ENCODE data around the gene SH3RF3.

Gene SH3RF3

DNA sequence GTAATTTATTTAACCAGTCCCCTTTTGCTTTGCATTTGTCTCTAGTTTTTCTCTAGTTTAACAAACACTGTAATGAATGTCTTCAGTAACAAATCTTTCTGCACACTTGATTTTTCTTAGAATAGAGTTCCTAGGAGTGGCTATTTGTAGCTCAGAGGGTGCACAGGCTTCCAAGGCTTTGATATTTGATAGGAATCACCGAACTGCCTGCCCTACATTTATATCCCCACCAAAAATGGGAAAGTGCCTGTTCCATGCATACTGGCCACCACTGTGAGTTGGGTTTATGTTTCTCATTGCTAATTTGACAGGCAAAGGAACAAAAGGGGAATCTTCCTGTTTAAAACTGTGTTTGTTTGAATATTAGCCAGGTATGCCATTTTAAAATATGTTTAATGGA is 238.7 kb downstream of the SH3RF3 start:
- DNase-seq, result no peak

DNA sequence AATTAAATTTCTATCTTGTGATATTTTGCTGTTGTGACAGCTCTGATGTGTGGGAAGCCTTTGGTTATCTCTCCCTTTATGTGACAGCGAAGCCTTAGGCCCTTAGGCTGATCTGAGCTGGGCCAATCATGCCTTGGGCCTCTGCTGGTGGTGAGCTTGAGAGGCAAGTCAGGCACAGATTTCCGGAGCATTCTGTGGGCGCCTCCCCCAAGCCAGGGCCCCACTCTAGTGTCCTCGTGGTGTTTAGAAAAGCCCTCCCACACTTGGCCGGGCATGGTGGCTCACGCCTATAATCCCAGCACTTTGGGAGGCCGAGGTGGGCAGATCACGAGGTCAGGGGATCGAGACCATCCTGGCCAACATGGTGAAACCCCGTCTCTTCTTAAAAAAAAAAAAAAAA is 239.8 kb downstream of the SH3RF3 start:
- no peak for DNase-seq

DNA sequence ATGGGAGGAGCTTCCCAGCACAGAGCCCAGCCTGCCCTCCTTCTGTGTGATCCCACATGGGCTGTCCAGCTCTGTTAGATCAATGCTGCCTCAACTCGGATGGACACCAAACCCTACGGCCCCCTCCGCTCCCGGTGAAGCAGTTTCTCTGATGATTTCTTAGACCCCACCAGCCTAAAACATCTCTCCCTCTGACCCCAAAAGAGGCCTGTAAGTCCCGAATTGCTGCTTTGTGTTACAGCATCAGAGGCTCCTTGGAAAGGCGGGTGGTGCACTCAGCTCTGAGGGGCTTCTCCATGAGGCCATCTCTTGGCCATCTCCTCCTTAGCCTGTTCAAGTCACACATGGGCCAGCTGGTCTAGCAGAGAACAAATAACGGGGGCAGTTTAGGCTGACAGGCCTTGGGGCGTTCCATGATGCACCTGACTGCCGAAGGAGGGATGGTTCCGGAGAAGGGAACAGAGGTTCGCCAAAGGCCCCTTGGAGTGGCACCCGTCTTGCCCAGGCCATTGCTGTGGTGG is 240.7 kb downstream of the SH3RF3 start:
- DNase-seq, result no peak

DNA sequence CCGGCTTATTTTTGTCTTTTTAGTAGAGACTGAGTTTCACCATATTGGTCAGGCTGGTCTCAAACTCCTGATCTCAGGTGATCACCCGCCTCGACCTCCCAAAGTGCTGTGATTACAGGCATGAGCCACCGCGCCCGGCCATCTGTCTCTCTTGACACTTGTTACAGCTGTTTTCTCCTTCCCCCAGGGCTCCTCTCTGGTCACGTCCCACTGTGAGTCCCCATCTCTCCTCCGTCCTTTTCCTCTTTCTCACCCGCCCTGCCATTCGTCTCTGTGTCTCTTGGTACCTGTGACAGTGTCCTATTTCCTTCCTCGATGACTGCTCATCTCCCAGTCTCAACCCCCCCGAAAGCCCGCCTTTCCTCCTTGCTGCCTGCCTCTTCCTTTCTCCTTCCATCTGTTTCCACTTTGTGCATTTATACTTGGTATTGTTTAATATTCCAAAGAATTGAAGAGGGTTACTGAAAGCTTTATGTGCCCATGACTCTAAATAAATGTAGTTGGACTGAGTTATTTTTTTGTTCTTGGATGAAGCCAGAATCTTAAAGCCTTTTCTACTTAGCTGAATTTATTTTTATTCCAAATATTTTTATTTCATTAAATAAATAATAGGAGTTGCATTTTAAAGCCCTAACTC is 241.5 kb downstream of the SH3RF3 start:
- no peak for DNase-seq

DNA sequence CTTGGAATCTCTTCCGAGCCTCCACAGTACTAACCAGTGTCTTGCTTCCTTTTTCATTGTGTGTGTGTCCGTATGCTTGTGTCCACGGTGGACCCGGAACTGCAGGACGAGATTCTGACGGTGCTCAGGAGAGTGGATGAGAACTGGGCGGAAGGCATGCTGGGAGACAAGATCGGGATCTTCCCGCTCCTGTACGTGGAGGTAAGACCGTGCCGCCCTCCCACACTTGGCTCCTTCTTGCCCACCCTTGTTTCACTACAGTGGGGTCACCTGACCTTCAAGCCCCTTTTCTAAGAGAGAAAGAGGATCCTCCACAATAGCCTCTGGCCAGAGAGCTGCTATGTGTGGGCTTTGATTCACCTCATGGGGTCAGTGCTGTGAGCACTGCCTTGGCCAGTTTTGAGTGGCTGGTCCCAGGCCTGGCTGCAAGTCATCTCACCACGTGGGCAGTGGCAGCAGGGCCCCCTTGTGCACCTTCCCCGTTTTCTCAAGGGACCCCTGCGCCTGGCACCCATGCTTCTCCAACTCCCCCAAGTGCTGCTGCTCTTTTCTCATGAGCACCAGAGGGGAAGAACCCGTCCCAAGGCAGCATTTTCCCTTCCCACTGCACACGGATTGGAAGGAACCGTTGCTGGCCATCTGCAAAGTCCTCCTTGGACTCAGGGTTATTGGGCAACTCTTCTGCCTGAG is 242.6 kb downstream of the SH3RF3 start:
- DNase-seq, result no peak

DNA sequence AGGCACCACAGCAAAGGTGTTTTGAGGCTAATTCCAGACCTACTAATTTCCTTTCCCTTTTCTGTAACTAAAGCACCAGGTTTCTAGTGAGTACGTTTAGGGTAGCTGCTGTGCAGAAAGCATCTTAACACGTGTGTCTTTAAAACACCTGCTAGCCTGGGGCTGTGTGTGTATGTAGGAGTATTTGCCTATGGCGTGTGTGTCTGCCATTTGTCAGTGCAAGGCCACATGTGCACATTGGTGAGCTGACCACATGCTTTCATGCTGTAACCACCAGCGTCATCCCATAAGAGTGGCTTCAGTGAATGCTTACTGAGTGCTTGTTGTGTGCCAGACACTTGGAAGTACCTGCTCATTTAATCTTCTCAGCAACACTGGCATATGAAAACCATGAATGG is 243.2 kb downstream of the SH3RF3 start:
- no peak for DNase-seq

DNA sequence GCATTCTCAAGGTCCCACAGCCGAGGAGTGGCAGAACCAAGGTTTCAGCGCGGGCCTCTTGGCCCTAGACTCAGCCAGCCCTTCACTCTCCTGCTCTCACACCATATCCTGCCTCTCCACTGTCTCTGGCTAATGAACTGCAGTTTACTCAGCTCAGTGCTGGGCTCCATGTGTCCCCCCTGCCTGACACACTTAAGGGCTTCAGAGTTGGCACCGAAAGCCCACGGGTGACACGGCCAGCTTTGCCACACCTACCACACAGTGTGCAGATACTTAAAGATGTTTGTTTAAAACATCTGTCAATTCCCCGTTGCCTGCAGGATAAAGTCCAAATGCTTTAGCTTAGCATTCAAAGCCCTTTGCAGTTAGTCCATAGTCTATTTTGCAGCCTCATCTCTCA is 243.6 kb downstream of the SH3RF3 start:
- no peak for DNase-seq

DNA sequence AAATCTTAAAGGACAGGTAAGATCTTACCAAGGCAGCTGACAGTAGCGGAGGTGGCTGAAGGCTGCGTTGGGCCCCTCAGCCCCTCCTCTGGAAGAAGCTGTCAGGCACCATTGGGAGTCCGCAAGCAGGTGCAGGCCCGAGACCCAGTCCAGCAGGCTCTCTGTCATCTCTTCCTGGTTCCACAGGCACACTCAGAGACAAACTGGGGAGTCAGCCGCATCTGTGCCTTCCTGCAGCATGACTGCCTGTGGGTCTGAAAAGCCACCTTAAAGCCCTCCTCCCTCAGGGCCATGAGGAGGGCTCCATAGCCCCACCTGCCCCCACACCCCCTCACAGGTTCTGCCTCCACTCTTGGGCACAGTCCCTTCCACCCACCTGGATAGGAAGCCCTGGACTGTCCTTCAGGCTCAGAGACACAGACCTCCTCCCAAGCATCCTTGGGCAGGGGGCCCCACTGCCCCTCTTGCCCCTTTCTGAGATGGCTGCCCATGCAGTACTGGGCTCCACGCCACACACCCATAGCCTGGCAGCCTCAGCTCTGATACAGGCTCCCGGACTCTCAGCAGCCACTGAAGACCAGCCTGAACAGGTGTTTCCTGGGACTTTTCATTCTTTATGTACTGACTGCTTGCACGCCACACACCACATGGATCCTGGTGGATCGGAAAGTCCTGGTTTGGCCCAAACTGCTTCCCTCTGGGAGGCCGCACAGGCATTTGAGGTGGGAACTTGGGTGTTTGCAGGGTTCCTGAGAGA is 245.0 kb downstream of the SH3RF3 start:
- DNase-seq, result no peak

DNA sequence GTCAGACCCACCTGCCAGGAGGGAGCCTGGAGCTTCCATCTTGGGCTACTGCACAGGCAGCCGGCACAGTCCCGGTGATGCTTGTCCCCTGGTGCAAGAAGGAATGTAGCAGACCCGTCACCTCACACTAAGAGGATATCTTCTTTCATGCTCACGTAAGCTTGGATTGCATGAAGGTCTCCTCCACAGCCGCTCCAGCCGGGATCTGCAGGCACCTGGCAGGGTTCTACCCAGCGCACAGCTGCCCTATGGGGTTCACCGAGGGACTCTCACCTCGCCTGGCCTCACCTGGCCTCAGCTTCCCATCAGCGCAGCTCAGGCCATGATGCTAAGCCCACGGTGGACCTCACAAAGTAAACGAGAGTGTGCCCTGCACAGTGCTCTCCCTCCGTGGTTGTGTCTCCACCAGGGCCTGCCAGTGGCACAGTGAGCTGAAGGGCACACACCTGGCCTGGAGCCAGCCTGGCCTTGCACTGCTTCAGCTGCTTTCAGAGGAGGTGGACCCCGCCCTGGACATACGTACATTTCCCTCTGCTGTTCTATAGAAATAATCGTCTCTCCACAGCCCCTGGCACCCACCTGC is 245.6 kb downstream of the SH3RF3 start:
- no peak for DNase-seq

DNA sequence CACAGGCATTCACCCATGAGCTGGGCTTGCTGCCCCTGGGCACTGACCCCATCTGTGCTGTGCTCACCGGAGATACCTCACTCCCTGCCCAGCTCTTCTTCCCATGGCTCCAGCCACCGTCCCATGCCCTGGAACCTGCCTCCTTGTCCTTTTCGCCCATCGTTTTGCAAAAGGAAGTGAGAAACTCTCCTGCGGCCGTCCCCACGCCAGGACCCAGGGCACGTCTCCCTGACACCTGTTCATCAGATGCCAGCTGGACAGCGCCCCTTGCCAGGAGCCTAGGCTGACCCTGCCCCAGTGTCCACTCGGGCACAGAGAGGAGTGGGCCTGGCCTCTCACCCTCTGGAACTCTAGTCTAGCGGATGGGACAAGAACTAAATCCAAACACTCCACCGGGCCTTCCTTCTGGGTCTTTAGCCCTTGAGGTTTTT is 246.1 kb downstream of the SH3RF3 start:
- DNase-seq, result no peak

DNA sequence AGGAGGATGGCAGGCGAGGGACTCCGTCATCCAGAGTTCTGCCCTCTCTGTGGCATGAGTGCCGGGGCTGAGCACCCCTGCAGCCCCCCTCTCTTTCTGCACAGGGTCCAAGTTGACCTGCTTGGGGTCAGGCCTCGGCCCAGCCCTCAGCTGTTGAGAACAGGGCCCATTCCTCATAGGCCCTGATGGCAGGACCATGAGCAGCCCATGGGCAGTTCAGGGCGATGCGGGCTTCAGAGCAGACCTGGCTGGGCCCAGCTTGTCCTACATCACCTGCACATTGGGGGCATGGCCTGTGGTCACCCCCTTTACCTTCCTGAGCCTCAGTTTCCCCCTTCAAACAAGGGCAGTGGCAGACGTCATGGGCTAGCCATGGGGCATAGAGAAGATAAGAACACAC is 246.7 kb downstream of the SH3RF3 start:
- DNase-seq, result no peak

DNA sequence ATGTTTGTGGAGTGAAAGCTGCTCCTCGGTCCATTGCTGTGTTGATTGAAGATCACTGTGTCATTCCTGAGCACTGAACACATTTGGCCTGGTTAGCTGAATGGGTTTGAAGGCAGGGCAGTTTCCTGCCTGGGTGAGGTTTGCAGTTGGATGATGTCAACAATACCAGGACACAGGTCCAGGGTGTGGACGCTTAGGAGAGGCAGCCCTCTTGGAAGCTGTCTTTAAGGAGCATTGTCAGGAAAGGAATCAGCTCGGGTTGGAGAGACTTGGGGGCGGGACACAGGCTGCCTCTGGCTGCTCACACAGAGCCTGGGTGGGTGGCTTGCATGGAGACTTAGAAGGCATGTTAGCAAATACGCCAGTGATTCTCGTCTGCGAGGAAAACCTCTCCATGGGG is 247.1 kb downstream of the SH3RF3 start:
- no peak for DNase-seq

DNA sequence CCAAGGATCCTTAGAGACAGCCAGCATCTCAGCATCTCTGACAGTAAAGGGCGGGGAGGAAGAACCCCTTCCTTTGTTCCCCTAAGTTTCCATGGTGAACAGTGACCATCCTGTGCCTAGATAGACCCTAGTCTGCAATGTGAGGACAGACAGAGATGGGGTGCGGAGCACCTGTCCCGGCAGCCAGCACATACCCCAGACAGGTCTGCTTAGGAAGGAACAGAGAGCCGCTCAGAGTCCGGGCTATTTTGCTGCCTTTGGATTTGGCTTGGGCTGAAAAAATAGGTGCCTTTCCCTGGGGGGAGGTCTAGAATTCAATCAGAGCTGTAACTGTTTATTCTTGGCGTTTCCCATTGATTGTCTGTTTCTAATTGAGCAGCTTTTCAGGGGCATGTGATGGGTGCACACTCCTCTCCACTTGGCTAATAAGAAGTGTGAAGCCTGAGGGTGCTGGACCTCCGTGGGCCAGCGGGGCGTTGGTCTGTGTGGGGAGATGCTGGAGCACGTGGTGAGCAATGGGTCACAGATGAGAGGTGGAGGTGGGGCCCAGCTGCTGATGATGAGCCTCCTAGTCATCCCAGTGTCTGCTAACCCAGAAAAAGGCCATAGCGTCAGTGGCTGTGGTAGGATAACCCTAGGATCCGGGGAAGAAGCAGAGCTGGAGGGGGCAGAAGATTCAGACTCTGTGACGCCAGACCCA is 247.9 kb downstream of the SH3RF3 start:
- DNase-seq, result no peak

DNA sequence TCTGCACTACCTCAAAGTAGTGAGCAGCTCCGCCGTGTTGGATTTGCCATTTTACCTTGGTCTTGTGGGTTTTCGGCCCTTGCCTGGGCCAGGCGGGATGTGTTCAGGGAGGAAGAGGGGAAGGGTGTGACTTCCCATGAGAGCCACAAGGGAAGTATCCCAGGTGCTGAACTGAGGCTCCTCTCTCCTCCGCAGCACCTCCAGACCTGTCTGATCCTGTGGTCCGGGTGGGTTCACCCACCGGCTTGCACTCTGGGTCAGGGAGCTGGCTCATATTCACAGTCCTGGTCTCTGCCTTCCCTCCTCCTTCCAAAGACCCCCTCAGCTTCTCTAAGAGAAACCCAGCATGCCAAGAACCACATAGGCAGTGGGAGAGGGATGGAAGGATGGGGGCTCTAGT is 249.0 kb downstream of the SH3RF3 start:
- DNase-seq, result no peak

DNA sequence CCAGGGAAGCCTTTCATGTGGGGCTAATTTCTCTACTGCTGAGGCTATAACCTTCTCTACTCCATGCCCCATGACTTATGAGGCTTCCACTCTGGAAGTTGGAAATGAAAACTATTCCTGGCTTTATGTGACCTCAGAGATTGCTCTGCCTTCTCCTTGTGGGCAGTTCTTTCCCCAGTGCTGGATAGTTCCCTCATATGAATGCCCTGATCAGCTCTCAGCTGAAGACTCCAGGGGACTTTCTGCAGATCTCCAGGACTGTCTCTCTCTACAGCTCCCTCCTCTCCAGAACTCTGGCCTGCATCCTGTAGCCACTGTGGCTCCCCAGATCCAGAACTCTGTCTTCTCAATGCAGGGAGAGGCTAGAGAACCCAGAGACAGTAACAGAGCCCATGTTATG is 249.7 kb downstream of the SH3RF3 start:
- DNase-seq, result no peak

DNA sequence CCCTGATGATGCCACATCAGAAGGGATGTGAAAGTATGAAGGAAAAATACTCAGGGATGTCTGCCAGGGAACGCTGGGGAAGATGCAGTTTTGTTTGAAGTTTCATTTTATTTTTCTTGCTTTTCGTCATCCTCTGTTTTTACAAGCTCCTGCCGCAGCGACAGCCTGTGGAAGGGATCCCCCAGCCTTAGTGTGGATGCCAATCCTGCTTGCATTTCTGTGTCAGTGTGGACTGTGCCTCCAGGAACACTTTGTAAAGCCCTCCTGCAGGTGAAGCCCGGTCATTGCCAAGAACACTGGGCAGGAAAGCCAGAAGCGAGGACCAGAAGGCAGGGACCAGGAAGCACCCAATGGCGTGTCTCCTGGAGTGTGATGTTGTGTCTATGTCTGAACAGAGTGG is 250.5 kb downstream of the SH3RF3 start:
- DNase-seq, result no peak

DNA sequence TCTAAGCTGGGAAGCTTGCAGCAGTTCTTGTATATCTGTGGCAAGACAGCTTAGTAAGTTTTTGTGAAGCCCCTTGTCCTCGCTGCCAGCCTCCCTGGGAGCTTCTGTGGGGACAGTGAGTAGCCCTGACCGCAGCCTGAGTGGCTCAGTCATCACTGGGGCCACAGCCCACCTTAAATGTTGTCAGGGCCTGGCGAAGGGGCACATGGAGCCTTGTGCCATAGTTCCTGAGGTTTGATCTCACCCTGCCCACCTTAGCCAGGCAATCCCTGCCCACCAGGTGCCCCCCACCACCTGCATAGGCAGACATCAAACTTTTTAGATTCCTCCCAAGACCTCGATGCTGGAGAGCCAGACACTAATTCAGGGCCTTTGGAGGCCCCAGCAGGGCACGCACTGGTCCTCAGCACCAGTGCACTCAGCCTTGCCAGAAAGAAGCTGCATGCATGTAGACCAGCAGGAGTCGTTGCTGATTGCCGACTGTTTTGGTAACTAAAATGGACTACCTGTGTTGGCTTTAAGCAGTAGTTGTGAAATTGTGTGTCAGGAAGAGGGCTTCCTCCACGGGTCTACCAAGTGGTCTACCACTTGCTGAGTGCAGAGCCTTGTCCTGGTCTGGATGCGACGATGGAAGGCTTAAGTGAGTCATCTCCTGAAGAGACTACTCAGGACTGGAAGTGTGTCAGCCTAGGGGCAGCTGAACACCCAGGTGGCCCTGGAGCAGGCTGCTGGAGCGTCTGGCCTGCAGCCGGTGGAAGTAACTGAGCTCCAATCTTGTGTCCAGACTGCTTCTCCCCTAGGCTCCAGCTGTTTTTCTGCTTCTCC is 251.7 kb downstream of the SH3RF3 start:
- DNase-seq, result no peak

DNA sequence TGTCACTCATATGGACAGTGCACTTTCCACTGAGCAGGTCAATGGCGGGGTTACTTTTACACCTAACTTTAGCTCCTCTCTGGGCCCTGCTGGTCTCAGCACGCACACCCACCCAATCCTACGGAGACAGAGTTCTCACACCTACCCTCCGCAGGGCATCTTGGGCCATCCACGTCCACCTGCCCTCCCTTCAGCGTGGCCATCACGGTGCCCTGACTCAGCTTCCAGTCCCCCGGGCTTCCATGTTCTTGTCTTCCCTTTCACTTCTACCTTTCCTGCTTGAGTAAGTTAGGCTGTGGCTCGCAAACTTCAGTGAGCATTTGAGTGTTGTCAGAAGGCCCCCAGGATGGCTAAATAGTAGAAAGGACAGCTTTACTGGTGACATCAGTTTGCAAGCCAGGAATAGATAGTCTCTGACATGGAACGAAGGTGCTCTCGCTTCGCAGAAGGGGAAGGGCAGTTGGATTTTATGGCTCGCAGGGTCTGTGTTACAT is 252.4 kb downstream of the SH3RF3 start:
- no peak for DNase-seq

DNA sequence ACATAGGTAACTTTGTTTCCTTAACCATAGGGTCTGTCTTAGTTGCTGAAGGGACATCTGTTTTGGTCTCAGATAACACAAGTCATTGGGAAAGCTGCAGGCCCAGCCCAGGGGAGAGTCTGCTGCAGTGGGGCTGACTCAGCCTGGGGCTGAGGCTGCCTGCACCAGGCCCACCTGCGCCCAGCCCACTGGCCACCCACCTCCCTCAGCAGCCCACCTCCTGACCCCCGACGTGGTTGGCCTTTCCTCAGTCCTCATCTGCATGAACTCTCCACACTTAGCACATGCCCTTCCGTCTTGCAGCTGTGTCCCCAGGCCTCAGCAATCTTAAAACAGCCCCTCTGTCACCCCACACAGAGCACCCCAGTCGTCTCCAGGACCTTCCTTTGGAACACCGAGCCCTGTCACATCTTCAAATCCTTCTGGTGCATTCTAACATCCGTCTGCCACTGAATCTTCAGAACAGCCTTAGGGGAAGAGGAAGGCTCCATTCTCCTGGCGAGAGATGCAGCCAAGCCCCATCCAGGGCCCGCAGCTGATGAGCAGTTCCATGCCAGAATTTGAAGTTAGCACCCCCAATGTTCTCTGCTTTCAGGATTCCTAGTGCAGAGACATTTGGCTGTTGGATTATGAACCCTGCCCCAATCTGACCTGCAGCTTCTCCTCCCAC is 253.4 kb downstream of the SH3RF3 start:
- DNase-seq, result no peak

DNA sequence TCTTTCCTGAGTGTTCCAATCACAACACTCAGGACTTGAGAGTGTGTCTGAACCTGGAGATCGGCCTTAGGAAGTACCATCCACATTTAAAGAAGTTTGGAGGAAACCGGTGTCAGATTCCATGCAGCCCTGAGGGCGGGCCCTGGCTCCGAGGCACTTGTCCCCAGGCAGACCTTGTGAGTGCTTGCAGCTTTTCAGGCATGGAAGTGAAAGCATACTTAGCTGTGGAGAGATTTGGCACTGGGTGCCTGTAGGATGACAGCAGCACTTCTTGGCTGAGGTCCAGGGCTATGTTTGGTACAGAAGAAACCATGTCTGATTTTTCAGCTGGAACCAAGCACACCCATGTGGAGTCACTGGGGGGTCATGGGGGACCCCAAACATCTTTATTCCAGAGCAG is 253.9 kb downstream of the SH3RF3 start:
- DNase-seq, result no peak
